ENCODE results near the gene RNF103. TPM values are rescaled to one million over a fixed set of nuclear protein-coding genes. Genes with fewer than 3 reads are reported as not detected.

The RNF103 gene
- total RNA-seq, 2 experiments from 2014 or later: 8.4 to 10.0 TPM

GRCh38 chr2:86562922-86563649 lies 60.6 kb downstream of the RNF103 start, which contains the start of gene CHMP3:
CHMP3 (minus strand) TSS chr2:86563443; CDS start chr2:86563348, 95 bp downstream.
- peaks cover 26% of the 10 kb centered on the region for H3K36me3 Mint-ChIP-seq (ENCODE audit: low read depth)
- no peaks in the 10 kb centered on the region for H3K9me3 Mint-ChIP-seq (ENCODE audit: low read depth)
- peak within 1 kb of the TSS; percentile 95 for H3K4me3 Mint-ChIP-seq
- peak; percentile 97 for DNase-seq
- no peaks in the 10 kb centered on the region for H3K27me3 Mint-ChIP-seq
- intact Hi-C loops (cut with DNase I, micrococcal nuclease): loop anchor here (1.0 to 2.0 kb wide), 9 partner anchors 21 to 950 kb away; partner anchors contain the start of genes RNF103 (in 2 of the 2), C2orf68 (in 1 of the 2), IMMT (in 1 of the 2) and KDM3A (in 1 of the 2)
- peaks cover 30% of the 10 kb centered on the region for H3K4me1 Mint-ChIP-seq
- CTCF ChIA-PET: interaction anchor here (1.0 kb wide), 1 partner anchor 20 kb away, joined by 3 read pairs; no protein-coding TSS in a partner anchor
- peak; percentile 92 for ATAC-seq
- peak within 1 kb of the TSS; percentile 99 for H3K27ac Mint-ChIP-seq
- POLR2A ChIA-PET: interaction anchor here (0.9 kb wide), 1 partner anchor 122 kb away, joined by 4 read pairs; the partner anchor contains the start of gene KDM3A

GRCh38 chr2:86562485-86562921 lies 61.2 kb downstream of the RNF103 start:
- no peaks in the 10 kb centered on the region for H3K27me3 Mint-ChIP-seq
- peak overlapping the region; percentile 95 for H3K4me3 Mint-ChIP-seq
- no peak for ATAC-seq
- DNase-seq: no peak
- ChIA-PET CTCF (interaction anchor here (1.0 kb wide), 1 partner anchor 20 kb away, joined by 3 read pairs; no protein-coding TSS in a partner anchor), POLR2A (interaction anchor here (0.6 to 0.9 kb wide), 2 partner anchors 12 to 121 kb away, joined by 4 to 5 read pairs; partner anchors contain the start of gene KDM3A)
- peak overlapping the region; percentile 99 for H3K27ac Mint-ChIP-seq
- no peaks in the 10 kb centered on the region for H3K9me3 Mint-ChIP-seq (ENCODE audit: low read depth)
- H3K36me3 Mint-ChIP-seq (ENCODE audit: low read depth): peaks cover 26% of the 10 kb centered on the region
- H3K4me1 Mint-ChIP-seq: peaks cover 30% of the 10 kb centered on the region
- intact Hi-C loops (cut with DNase I, micrococcal nuclease): loop anchor here (2.0 kb wide), 5 partner anchors 22 to 950 kb away; partner anchors contain the start of genes C2orf68 (in 1 of the 2), IMMT (in 1 of the 2) and PTCD3 (in 1 of the 2)

DNA sequence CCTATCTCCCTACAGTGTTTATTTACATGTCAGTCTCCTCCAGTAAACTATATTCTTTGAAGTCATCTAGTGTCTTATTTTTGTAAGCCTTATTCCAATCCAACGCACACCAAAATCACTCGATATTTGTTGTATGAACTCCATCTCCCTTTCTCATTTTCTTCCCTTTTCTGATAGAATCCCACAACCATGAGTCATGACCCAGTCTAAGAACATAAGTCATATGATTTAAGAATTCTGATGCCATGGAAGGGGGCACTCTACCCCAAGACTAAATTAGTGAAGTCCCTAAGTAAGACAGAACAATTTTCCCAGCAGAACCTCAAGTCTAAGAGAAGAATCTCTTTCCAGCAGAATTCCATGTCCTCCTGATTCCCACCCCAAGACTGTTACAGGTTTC lies 65.8 kb downstream of the RNF103 start:
- Mint-ChIP-seq H3K9me3 (ENCODE audit: low read depth) (no peaks in the 10 kb centered on the region), H3K4me3 (no peak overlapping the region), H3K27ac (no peak overlapping the region), H3K4me1 (peaks cover 38% of the 10 kb centered on the region), H3K27me3 (no peaks in the 10 kb centered on the region), H3K36me3 (ENCODE audit: low read depth) (peaks cover 19% of the 10 kb centered on the region)
- ChIA-PET CTCF (no interaction called here), POLR2A (no interaction called here)
- ATAC-seq (no peak), DNase-seq (no peak)
- intact Hi-C loops (cut with DNase I, micrococcal nuclease): no loop called here

GRCh38 chr2:86556508-86556907 lies 67.2 kb downstream of the RNF103 start:
- Mint-ChIP-seq H3K36me3 (ENCODE audit: low read depth) (peaks cover 24% of the 10 kb centered on the region), H3K9me3 (ENCODE audit: low read depth) (no peaks in the 10 kb centered on the region), H3K27ac (no peak overlapping the region), H3K4me1 (peaks cover 40% of the 10 kb centered on the region), H3K27me3 (no peaks in the 10 kb centered on the region), H3K4me3 (no peak overlapping the region)
- DNase-seq (no peak), ATAC-seq (no peak)
- POLR2A ChIA-PET: interaction anchor here (0.7 kb wide), 1 partner anchor 63 kb away, joined by 7 read pairs; no protein-coding TSS in a partner anchor
- CTCF ChIA-PET: interaction anchor here (0.5 to 1.2 kb wide), 4 partner anchors 9 to 783 kb away, joined by 3 to 4 read pairs (median 4); no protein-coding TSS in a partner anchor
- intact Hi-C loops (cut with DNase I, micrococcal nuclease): no loop called here

Other genes starting within 250 kb of the RNF103 start
- gene KDM3A, start 182.5 kb downstream of the RNF103 start, total RNA-seq: 10 to 100 TPM; 68.9 to 82.9 TPM
- 10 to 100 TPM; 35.0 to 35.8 TPM for gene CHMP3, start 60.4 kb downstream of the RNF103 start, total RNA-seq
- 10 to 100 TPM; 35.0 to 44.3 TPM for gene RMND5A, start 96.4 kb upstream of the RNF103 start, total RNA-seq
- 1 to 10 TPM; 1.1 to 1.6 TPM for gene CD8A, start 167.0 kb upstream of the RNF103 start, total RNA-seq
- 1 to 10 TPM; 2.1 to 2.3 TPM for gene CD8B, start 238.0 kb upstream of the RNF103 start, total RNA-seq

Data from activated CD4-positive, alpha-beta T cell treated with anti-CD3 and anti-CD28 coated beads for 36 hours (primary cell).